Endothelial cell (in vitro differentiated cells): ENCODE results near the gene RBP3. TPM values are rescaled to one million over a fixed set of nuclear protein-coding genes. Genes with fewer than 3 reads are reported as not detected.

Experiments
- DNase-seq: peaks from one replicate; pipeline ENCODE4 v3.0.0; 2021; ENCODE audit warnings: low spot score
- H3K27ac Mint-ChIP-seq: one replicate; pipeline ENCODE4 v1.8.0; 2021; ENCODE audit warnings: mixed read lengths, inconsistent platforms; ENCODE audit not compliant: unreplicated experiment
- H3K27me3 Mint-ChIP-seq: one replicate; pipeline ENCODE4 v1.8.0; 2021; ENCODE audit warnings: mild to moderate bottlenecking, moderate library complexity, mixed read lengths, inconsistent platforms; ENCODE audit not compliant: unreplicated experiment
- H3K36me3 Mint-ChIP-seq: one replicate; pipeline ENCODE4 v1.8.0; 2021; ENCODE audit warnings: mild to moderate bottlenecking, low read depth, mixed read lengths, inconsistent platforms; ENCODE audit not compliant: unreplicated experiment
- H3K4me1 Mint-ChIP-seq: one replicate; pipeline ENCODE4 v1.8.0; 2021; ENCODE audit warnings: mild to moderate bottlenecking, mixed read lengths, inconsistent platforms; ENCODE audit not compliant: unreplicated experiment
- H3K4me3 Mint-ChIP-seq: one replicate; pipeline ENCODE4 v1.8.0; 2021; ENCODE audit warnings: mild to moderate bottlenecking, mixed read lengths, inconsistent platforms; ENCODE audit not compliant: unreplicated experiment
- H3K9me3 Mint-ChIP-seq: one replicate; pipeline ENCODE4 v1.8.0; 2021; ENCODE audit warnings: mixed read lengths, inconsistent platforms; ENCODE audit not compliant: unreplicated experiment
- CTCF ChIP-seq: fragments of 200-600 bp; sonication (generic); IDR thresholded peaks from one replicate; pipeline ENCODE4 v1.5.0; 2021; ENCODE audit warnings: antibody characterized with exemption; ENCODE audit not compliant: unreplicated experiment
- total RNA-seq: library from RNA; stranded (reverse); fragmentation: NEBNext Ultra II Directional; extraction: Animal tissue kit (Norgen Biotek cat#: 25700); gene quantifications from one replicate; pipeline ENCODE4 v1.2.1, GENCODE V29; 2021; ENCODE audit not compliant: unreplicated experiment

Gene RBP3
- total RNA-seq, 1 donor from 2014 or later, result not detected

GRCh38 chr10:47350671-47351640 is 2.8 kb downstream of the RBP3 start:
- Mint-ChIP-seq H3K36me3 (no peaks in the 10 kb centered on the region), H3K27me3 (peaks cover 7% of the 10 kb centered on the region), H3K4me3 (no peak overlapping the region), H3K9me3 (no peaks in the 10 kb centered on the region), H3K4me1 (no peaks in the 10 kb centered on the region), H3K27ac (no peak overlapping the region)
- no peak for TF ChIP-seq CTCF
- no peak for DNase-seq

GRCh38 chr10:47351899-47352815 is 4.0 kb downstream of the RBP3 start:
- H3K36me3 Mint-ChIP-seq, result no peaks in the 10 kb centered on the region
- no peak for TF ChIP-seq CTCF
- H3K4me3 Mint-ChIP-seq, result no peak overlapping the region
- no peak overlapping the region for H3K27ac Mint-ChIP-seq
- no peaks in the 10 kb centered on the region for H3K4me1 Mint-ChIP-seq
- DNase-seq, result no peak
- no peaks in the 10 kb centered on the region for H3K9me3 Mint-ChIP-seq
- peaks cover 7% of the 10 kb centered on the region for H3K27me3 Mint-ChIP-seq

- no peak for TF ChIP-seq CTCF
These were observed 5.2 kb downstream of the RBP3 start for GRCh38 chr10:47353351-47353750.

GRCh38 chr10:47354165-47354564 is 6.0 kb downstream of the RBP3 start:
- Mint-ChIP-seq H3K27ac (no peak overlapping the region), H3K9me3 (no peaks in the 10 kb centered on the region), H3K27me3 (peaks cover 5% of the 10 kb centered on the region), H3K4me1 (no peaks in the 10 kb centered on the region), H3K4me3 (no peak overlapping the region), H3K36me3 (no peaks in the 10 kb centered on the region)
- TF ChIP-seq CTCF, result no peak
- DNase-seq, result no peak

More at GRCh38 chr10:47353351-47353750, 5.2 kb downstream of the RBP3 start:
- Mint-ChIP-seq H3K27me3 (peaks cover 2% of the 10 kb centered on the region), H3K9me3 (no peaks in the 10 kb centered on the region), H3K4me1 (no peaks in the 10 kb centered on the region), H3K4me3 (no peak overlapping the region), H3K27ac (no peak overlapping the region), H3K36me3 (no peaks in the 10 kb centered on the region)
- DNase-seq, result no peak
